Large intestine (tissue), 3 donors: ENCODE data around the gene ARSD. TPM values are rescaled to one million over a fixed set of nuclear protein-coding genes. Genes with fewer than 3 reads are reported as not detected.
"Not testable (repeated sequence)": the region's sequence is repeated elsewhere in the genome, so short reads cannot be mapped to it uniquely, and the experiment has no call there.

Experiments
- DNase-seq, 2 donors: peaks; one replicate each; pipeline versions ENCODE4 v3.0.0 to v3.0.0-alpha.2; 2013
- H3K27ac ChIP-seq: one replicate; pipeline ENCODE4 v1.5.1; 2013; ENCODE audit warnings: low read length
- H3K27me3 ChIP-seq: 2 replicates; pipeline ENCODE4 v1.6.1; 2013; ENCODE audit warnings: low read length; ENCODE audit not compliant: control insufficient read depth, insufficient read depth
- H3K36me3 ChIP-seq: 2 replicates; pipeline ENCODE4 v1.6.1; 2013; ENCODE audit warnings: low read length; ENCODE audit not compliant: control insufficient read depth, insufficient read depth
- H3K4me1 ChIP-seq: one replicate; pipeline ENCODE4 v1.6.1; 2013; ENCODE audit warnings: low read length; ENCODE audit not compliant: control insufficient read depth, insufficient read depth
- H3K4me3 ChIP-seq: one replicate; pipeline ENCODE4 v1.5.1; 2013; ENCODE audit warnings: low read length
- H3K9me3 ChIP-seq: one replicate; pipeline ENCODE4 v1.6.1; 2013; ENCODE audit warnings: mild to moderate bottlenecking, low read depth, low read length, moderate library complexity; ENCODE audit not compliant: control insufficient read depth
- WGBS: methylation state at CpG from one replicate; pipeline ENCODE4 v1.1.5; 2013; ENCODE audit warnings: low lambda C conversion rate; ENCODE audit not compliant: insufficient coverage; 5-methylcytosine and 5-hydroxymethylcytosine counted together
- polyA plus RNA-seq: library from polyadenylated mRNA; unstranded; fragments of 120-200 nt; gene quantifications from one replicate; pipeline ENCODE4 v1.2.1, GENCODE V29; 2013

The ARSD gene
- polyA plus RNA-seq, 1 donor, result 34.1 TPM

- no CpG with 5 or more reads among the region's 12 CpGs for WGBS
- Histone ChIP-seq H3K4me1 (peaks cover 54% of the 10 kb centered on the region), H3K27ac (peak overlapping the region; percentile 96), H3K27me3 (no peaks in the 10 kb centered on the region), H3K36me3 (no peaks in the 10 kb centered on the region), H3K9me3 (no peaks in the 10 kb centered on the region), H3K4me3 (no peak overlapping the region)
- no peak for DNase-seq
Measured at GRCh38 chrX:2897311-2897689, 31.8 kb downstream of the ARSD start.

- DNase-seq, result peak; percentile 60 to 70
- Histone ChIP-seq H3K9me3 (no peaks in the 10 kb centered on the region), H3K27me3 (no peaks in the 10 kb centered on the region), H3K4me3 (no peak overlapping the region), H3K27ac (peak overlapping the region; percentile 78), H3K4me1 (peaks cover 63% of the 10 kb centered on the region), H3K36me3 (no peaks in the 10 kb centered on the region)
- WGBS, result no CpG with 5 or more reads among the region's 9 CpGs
Measured at GRCh38 chrX:2894885-2895292, 34.2 kb downstream of the ARSD start.

GRCh38 chrX:2892816-2893215, 36.3 kb downstream of the ARSD start:
- Histone ChIP-seq H3K9me3 (no peaks in the 10 kb centered on the region), H3K36me3 (no peaks in the 10 kb centered on the region), H3K27ac (peak overlapping the region; percentile 56), H3K4me3 (no peak overlapping the region), H3K27me3 (no peaks in the 10 kb centered on the region), H3K4me1 (peaks cover 51% of the 10 kb centered on the region)
- WGBS, result no CpG with 5 or more reads among the region's 5 CpGs
- DNase-seq, result no peak

- H3K36me3 ChIP-seq, H3K9me3 ChIP-seq, H3K4me3 ChIP-seq, H3K27me3 ChIP-seq: not testable (repeated sequence)
- DNase-seq, result peak in 1 of 2 donors; percentile 35
- no CpG with 5 or more reads among the region's 22 CpGs for WGBS
- peak overlapping the region; percentile 81 for H3K27ac ChIP-seq
- H3K4me1 ChIP-seq, result peaks cover 35% of the 10 kb centered on the region
Measured at GRCh38 chrX:2890536-2891460, 38.3 kb downstream of the ARSD start.

GRCh38 chrX:2889706-2890490, 39.2 kb downstream of the ARSD start:
- H3K4me1 ChIP-seq, result peaks cover 28% of the 10 kb centered on the region
- not testable (repeated sequence) for H3K36me3 ChIP-seq, H3K9me3 ChIP-seq, H3K27me3 ChIP-seq
- WGBS, result no CpG with 5 or more reads among the region's 15 CpGs
- peak overlapping the region; percentile 32 for H3K4me3 ChIP-seq
- DNase-seq, result peak; percentile 56 to 61
- peak overlapping the region; percentile 81 for H3K27ac ChIP-seq

- Histone ChIP-seq H3K36me3 (no peaks in the 10 kb centered on the region), H3K27me3 (no peaks in the 10 kb centered on the region), H3K4me1 (peaks cover 22% of the 10 kb centered on the region), H3K27ac (peak overlapping the region; percentile 81), H3K9me3 (no peaks in the 10 kb centered on the region), H3K4me3 (peak overlapping the region; percentile 32)
- WGBS, result no CpG with 5 or more reads among the region's 11 CpGs
- no peak for DNase-seq
Measured at GRCh38 chrX:2889045-2889605, 40.0 kb downstream of the ARSD start.

- no CpG with 5 or more reads among the region's 7 CpGs for WGBS
- no peak overlapping the region for H3K27ac ChIP-seq
- H3K36me3 ChIP-seq, result no peaks in the 10 kb centered on the region
- peaks cover 19% of the 10 kb centered on the region for H3K4me1 ChIP-seq
- no peak for DNase-seq
- H3K9me3 ChIP-seq, result no peaks in the 10 kb centered on the region
- no peak overlapping the region for H3K4me3 ChIP-seq
- no peaks in the 10 kb centered on the region for H3K27me3 ChIP-seq
Measured at GRCh38 chrX:2888309-2888708, 40.8 kb downstream of the ARSD start.

GRCh38 chrX:2883770-2884169, 45.4 kb downstream of the ARSD start:
- no peak for DNase-seq
- Histone ChIP-seq H3K4me3 (no peak overlapping the region), H3K36me3 (peaks cover 3% of the 10 kb centered on the region), H3K27me3 (no peaks in the 10 kb centered on the region), H3K27ac (no peak overlapping the region), H3K9me3 (no peaks in the 10 kb centered on the region), H3K4me1 (no peaks in the 10 kb centered on the region)
- WGBS, result no CpG with 5 or more reads among the region's 14 CpGs

- Histone ChIP-seq H3K36me3 (peaks cover 3% of the 10 kb centered on the region), H3K27ac (no peak overlapping the region), H3K9me3 (no peaks in the 10 kb centered on the region), H3K4me1 (no peaks in the 10 kb centered on the region), H3K4me3 (no peak overlapping the region), H3K27me3 (no peaks in the 10 kb centered on the region)
- DNase-seq, result no peak
- 83% methylated on average over 1 of the region's 1 CpG for WGBS
Measured at GRCh38 chrX:2879670-2880069, 49.5 kb downstream of the ARSD start.

GRCh38 chrX:2878563-2878962, 50.6 kb downstream of the ARSD start:
- WGBS, result no CpG with 5 or more reads among the region's 2 CpGs

More at GRCh38 chrX:2878563-2878962, 50.6 kb downstream of the ARSD start:
- H3K36me3 ChIP-seq, result peaks cover 3% of the 10 kb centered on the region
- no peak for DNase-seq
- no peak overlapping the region for H3K4me3 ChIP-seq
- no peak overlapping the region for H3K27ac ChIP-seq
- H3K9me3 ChIP-seq, result no peaks in the 10 kb centered on the region
- no peaks in the 10 kb centered on the region for H3K4me1 ChIP-seq
- H3K27me3 ChIP-seq, result no peaks in the 10 kb centered on the region
